ENCODE results near the gene DDX46.

GRCh38 chr5:134835623-134836022 is 77.0 kb downstream of the DDX46 start:
- TF ChIP-seq EZH2phosphoT487 (IDR thresholded peaks at IDR 0.05; ENCODE audit: insufficient read depth, low read depth) (no peak), EZH2 (IDR thresholded peaks at IDR 0.05; ENCODE audit: insufficient read depth, poor library complexity, severe bottlenecking) (no peak)
